Esophagus (tissue), 2 donors: ENCODE measurements around the gene RAB11FIP3. TPM values are rescaled to one million over a fixed set of nuclear protein-coding genes. Genes with fewer than 3 reads are reported as not detected.

Experiments
- H3K27ac ChIP-seq, 2 donors: one replicate each; pipeline ENCODE4 v1.5.1; 2013; ENCODE audit warnings: low read depth in 2 of 2, mild to moderate bottlenecking in 2 of 2, inconsistent platforms in 1 of 2, low read length in 1 of 2, moderate library complexity in 1 of 2
- H3K27me3 ChIP-seq, 2 donors: one replicate each; pipeline ENCODE4 v1.6.1; 2013; ENCODE audit warnings: low read length in 2 of 2, control low read depth in 1 of 2, mild to moderate bottlenecking in 1 of 2; ENCODE audit not compliant: insufficient read depth in 2 of 2, control insufficient read depth in 1 of 2
- H3K36me3 ChIP-seq, 2 donors: one replicate each; pipeline ENCODE4 v1.6.1; 2013; ENCODE audit warnings: low read length in 1 of 2; ENCODE audit not compliant: control insufficient read depth in 2 of 2, insufficient read depth in 2 of 2
- H3K4me1 ChIP-seq, 2 donors: one replicate each; pipeline ENCODE4 v1.6.1; 2013; ENCODE audit warnings: low read length in 1 of 2; ENCODE audit not compliant: control insufficient read depth in 2 of 2, insufficient read depth in 2 of 2
- H3K4me3 ChIP-seq, 2 donors: one replicate each; pipeline ENCODE4 v1.5.1; 2013; ENCODE audit warnings: low read length in 2 of 2, mild to moderate bottlenecking in 2 of 2, low read depth in 1 of 2, moderate library complexity in 1 of 2
- H3K9me3 ChIP-seq, 2 donors: one replicate each; pipeline ENCODE4 v1.6.1; 2013; ENCODE audit warnings: mild to moderate bottlenecking in 2 of 2, low read depth in 1 of 2, low read length in 1 of 2, moderate library complexity in 1 of 2; ENCODE audit not compliant: control insufficient read depth in 2 of 2, insufficient read depth in 1 of 2
- WGBS, 2 donors: extraction: QIAGEN DNeasy Blood & Tissue Kit; methylation state at CpG; one replicate each; pipeline ENCODE4 v1.1.7; 2013; 5-methylcytosine and 5-hydroxymethylcytosine counted together
- polyA plus RNA-seq, 2 donors: library from polyadenylated mRNA; stranded (reverse); fragments of 200-250 nt; gene quantifications; one replicate each; pipeline ENCODE4 v1.2.3, GENCODE V29; 2013
- donor health status: healthy with polysubstance abuse.
- donor health status: Bipolar disorder and iron deficiency.

The RAB11FIP3 gene
- polyA plus RNA-seq, 2 donors, result 9.1 to 10.6 TPM

GRCh38 chr16:567373-568256 lies 142.2 kb downstream of the RAB11FIP3 start:
- peaks cover 8 to 35% of the 10 kb centered on the region in 2 donors for H3K4me1 ChIP-seq

DNA sequence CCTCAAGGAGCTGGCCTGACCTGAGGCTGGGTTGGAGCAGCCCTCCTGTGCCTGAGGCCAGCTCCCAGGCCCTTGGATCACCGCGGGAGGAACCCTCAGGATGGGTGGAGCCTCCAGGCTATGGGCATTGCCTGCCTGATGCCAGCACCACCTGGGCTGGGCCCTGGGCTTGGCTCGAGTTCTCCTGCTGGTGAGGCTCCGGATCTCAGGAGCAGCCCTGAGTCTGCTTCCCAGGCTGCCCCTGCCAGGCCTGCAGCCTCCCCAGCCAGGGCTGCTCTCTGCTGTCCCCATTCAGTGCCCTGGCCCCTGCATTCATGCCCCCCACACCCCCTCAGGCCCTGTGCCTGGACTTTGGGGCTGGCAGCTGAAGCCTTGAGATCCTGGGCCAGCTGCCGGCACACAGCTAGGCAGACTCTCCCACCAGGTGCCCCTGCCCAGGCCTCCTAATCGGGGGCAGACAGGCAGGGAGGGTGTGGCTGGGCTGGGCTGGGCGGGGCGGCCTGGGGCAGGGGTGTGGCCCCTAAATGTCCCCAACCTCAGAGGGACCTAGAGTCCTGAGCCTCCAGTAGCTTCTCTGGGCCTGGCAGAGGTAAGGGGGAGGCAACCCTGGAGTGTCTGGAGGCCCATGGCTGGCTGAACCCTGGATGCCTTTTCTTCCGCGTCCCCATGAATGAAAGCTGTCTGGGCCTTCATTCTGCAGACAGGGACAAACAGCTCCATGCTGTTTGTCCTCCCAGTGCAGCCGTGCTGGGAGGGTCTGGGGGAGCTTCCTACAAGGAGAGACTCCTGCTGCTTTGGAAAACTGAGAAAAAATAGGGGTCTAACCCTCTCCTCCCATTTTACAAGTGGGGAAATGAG lies 143.2 kb downstream of the RAB11FIP3 start:
- Histone ChIP-seq H3K9me3 (peaks cover 0 to 2% of the 10 kb centered on the region in 2 donors), H3K27me3 (no peaks in the 10 kb centered on the region), H3K4me3 (no peak overlapping the region), H3K4me1 (peaks cover 8 to 35% of the 10 kb centered on the region in 2 donors), H3K36me3 (peaks cover 0 to 3% of the 10 kb centered on the region in 2 donors), H3K27ac (peak overlapping the region in 1 of 2 donors; percentile 8)
- WGBS, 2 donors, result 54 to 57% methylated on average over 11 of the region's 11 CpGs

More at GRCh38 chr16:567373-568256, 142.2 kb downstream of the RAB11FIP3 start:
- Histone ChIP-seq H3K9me3 (peaks cover 0 to 2% of the 10 kb centered on the region in 2 donors), H3K4me3 (no peak overlapping the region), H3K27me3 (no peaks in the 10 kb centered on the region), H3K27ac (peak overlapping the region in 1 of 2 donors; percentile 3), H3K36me3 (peaks cover 0 to 2% of the 10 kb centered on the region in 2 donors)
- WGBS, 2 donors, result 88 to 91% methylated on average over 35 of the region's 35 CpGs

DNA sequence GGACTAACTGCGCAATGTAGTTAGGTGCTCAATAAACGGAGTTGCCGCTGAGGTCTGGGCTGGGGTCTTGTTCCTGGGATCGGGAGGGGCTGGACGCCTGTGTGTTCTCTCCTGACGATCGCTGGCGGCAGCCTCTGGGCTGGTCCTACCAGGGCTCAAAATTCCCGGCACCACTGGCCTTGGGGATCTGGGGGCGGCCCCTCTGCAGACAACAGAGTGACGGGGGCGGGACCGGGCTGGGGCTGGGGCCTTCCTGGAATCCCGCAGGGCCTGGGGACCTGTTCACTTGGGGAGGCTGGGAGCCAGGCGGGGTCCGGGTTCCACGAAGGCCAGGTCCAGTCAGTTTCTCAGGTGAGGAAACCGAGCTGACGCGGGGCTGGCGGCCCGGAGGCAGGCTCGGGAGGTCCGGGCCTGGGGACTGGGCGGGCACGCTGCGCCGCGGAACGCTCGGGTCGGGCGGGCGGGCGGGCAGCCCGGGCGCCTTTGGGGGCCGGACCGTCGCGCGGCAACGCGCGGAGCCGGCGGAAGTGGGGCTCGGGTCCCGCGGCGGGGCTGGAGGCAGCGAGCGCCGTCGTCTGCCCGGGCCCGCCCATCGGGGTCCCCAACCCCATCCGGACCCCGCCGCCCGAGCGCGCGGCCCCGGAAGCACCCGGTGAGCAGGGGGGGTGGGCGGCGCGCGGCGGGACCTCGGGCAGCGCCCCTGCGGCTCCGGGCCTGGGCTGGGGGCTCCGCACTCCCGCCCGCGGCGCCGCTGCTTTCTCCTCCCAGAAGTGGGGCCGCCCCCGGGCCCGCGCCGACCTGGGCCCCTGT lies 144.2 kb downstream of the RAB11FIP3 start, which contains the start of gene PIGQ:
TSS of gene PIGQ (plus strand) at position 524 of the 810 bp plus-strand sequence. CDS start 4,107 bp downstream, outside the sequence.
- H3K27me3 ChIP-seq, result no peaks in the 10 kb centered on the region
- peak within 1 kb of the TSS; percentile 81 to 84 for H3K4me3 ChIP-seq
- peaks cover 0 to 11% of the 10 kb centered on the region in 2 donors for H3K36me3 ChIP-seq
- 2% methylated on average over 39 to 87 of the region's 87 CpGs for WGBS, 2 donors
- H3K4me1 ChIP-seq, result peaks cover 8 to 35% of the 10 kb centered on the region in 2 donors
- H3K9me3 ChIP-seq, result peaks cover 0 to 2% of the 10 kb centered on the region in 2 donors
- peak within 1 kb of the TSS; percentile 34 to 36 for H3K27ac ChIP-seq

Other genes with a start within 250 kb of the RAB11FIP3 start
- under 1 TPM; 0.47 to 0.55 TPM for gene HBA1, start 249.0 kb upstream of the RAB11FIP3 start, polyA plus RNA-seq
- gene HBQ1, start 245.2 kb upstream of the RAB11FIP3 start, polyA plus RNA-seq, result not detected
- 100 to 1,000 TPM in 1 of 2 donors, 10 to 100 TPM in 1; 37.0 to 102 TPM for gene LUC7L, start 196.2 kb upstream of the RAB11FIP3 start, polyA plus RNA-seq
- 10 to 100 TPM; 35.9 to 39.6 TPM for gene FAM234A, start 190.8 kb upstream of the RAB11FIP3 start, polyA plus RNA-seq
- 1 to 10 TPM; 6.3 to 7.9 TPM for gene RGS11, start 149.7 kb upstream of the RAB11FIP3 start, polyA plus RNA-seq
- gene ARHGDIG, start 145.1 kb upstream of the RAB11FIP3 start, polyA plus RNA-seq, result under 1 TPM; 0.24 to 0.33 TPM
- gene PDIA2, start 142.5 kb upstream of the RAB11FIP3 start, polyA plus RNA-seq, result under 1 TPM; 0.27 to 0.53 TPM
- 10 to 100 TPM; 11.9 to 16.7 TPM for gene AXIN1, start 72.9 kb upstream of the RAB11FIP3 start, polyA plus RNA-seq
- gene MRPL28, start 55.1 kb upstream of the RAB11FIP3 start, polyA plus RNA-seq, result 10 to 100 TPM; 54.5 to 75.9 TPM
- 10 to 100 TPM; 30.3 to 44.3 TPM for gene PGAP6, start 43.7 kb upstream of the RAB11FIP3 start, polyA plus RNA-seq
- 10 to 100 TPM; 40.3 to 41.9 TPM for gene NME4, start 28.4 kb upstream of the RAB11FIP3 start, polyA plus RNA-seq
- gene DECR2, start 23.8 kb upstream of the RAB11FIP3 start, polyA plus RNA-seq, result 10 to 100 TPM; 15.0 to 24.2 TPM
- gene CAPN15, start 102.1 kb downstream of the RAB11FIP3 start, polyA plus RNA-seq, result 10 to 100 TPM; 28.4 to 47.6 TPM
- gene PRR35, start 134.7 kb downstream of the RAB11FIP3 start, polyA plus RNA-seq, result under 1 TPM; 0.01 to 0.24 TPM
- under 1 TPM; 0.11 to 0.16 TPM for gene NHLRC4, start 141.4 kb downstream of the RAB11FIP3 start, polyA plus RNA-seq
- 10 to 100 TPM; 22.8 to 40.1 TPM for gene PIGQ, start 144.3 kb downstream of the RAB11FIP3 start, polyA plus RNA-seq
- gene RAB40C, start 164.4 kb downstream of the RAB11FIP3 start, polyA plus RNA-seq, result 10 to 100 TPM; 18.1 to 42.4 TPM
- gene WFIKKN1, start 205.3 kb downstream of the RAB11FIP3 start, polyA plus RNA-seq, result 1 to 10 TPM in 1 of 2 donors, under 1 TPM in 1; 0.11 to 1.5 TPM
- 10 to 100 TPM; 73.2 to 94.3 TPM for gene METTL26, start 210.7 kb downstream of the RAB11FIP3 start, polyA plus RNA-seq
- gene MCRIP2, start 216.2 kb downstream of the RAB11FIP3 start, polyA plus RNA-seq, result 10 to 100 TPM; 23.9 to 31.4 TPM
- gene WDR90, start 223.7 kb downstream of the RAB11FIP3 start, polyA plus RNA-seq, result 10 to 100 TPM; 19.5 to 45.3 TPM
- gene RHOT2, start 242.5 kb downstream of the RAB11FIP3 start, polyA plus RNA-seq, result 100 to 1,000 TPM in 1 of 2 donors, 10 to 100 TPM in 1; 87.1 to 152 TPM